GM23338 (cell line): Measurements from ENCODE around the gene WASF2. TPM values are rescaled to one million over a fixed set of nuclear protein-coding genes. Genes with fewer than 3 reads are reported as not detected.

Experiments
- ATAC-seq: fragments of 200-7000 bp; cut with Tn5 transposase; 3 replicates; pipeline ENCODE4 v1.9.1; 2020
- DNase-seq: peaks from one replicate; pipeline ENCODE4 v3.0.0-alpha.2; 2015; ENCODE audit warnings: low spot score
- H2AFZ ChIP-seq: fragments of 200-600 bp; sonication (generic); 2 replicates; pipeline ENCODE4 v1.8.0; 2016; ENCODE audit warnings: antibody characterized with exemption, mild to moderate bottlenecking, moderate library complexity
- H3F3A ChIP-seq: fragments of 200-600 bp; sonication (generic); replicated peaks from 2 replicates; pipeline ENCODE4 v1.8.0; 2017; ENCODE audit warnings: antibody characterized with exemption, mixed run types, low read depth
- H3K27ac ChIP-seq: fragments of 200-600 bp; sonication (generic); 2 replicates; pipeline ENCODE4 v1.6.1; 2016; ENCODE audit warnings: low read depth
- H3K27me3 ChIP-seq: fragments of 200-600 bp; sonication (generic); 2 replicates; pipeline ENCODE4 v1.8.0; 2016; ENCODE audit warnings: mild to moderate bottlenecking, mixed run types, moderate library complexity; ENCODE audit not compliant: insufficient read depth
- H3K36me3 ChIP-seq: fragments of 200-600 bp; sonication (generic); 2 replicates; pipeline ENCODE4 v1.8.0; 2016; ENCODE audit warnings: mild to moderate bottlenecking; ENCODE audit not compliant: insufficient read depth
- H3K4me1 ChIP-seq: fragments of 200-600 bp; sonication (generic); 2 replicates; pipeline ENCODE4 v1.8.0; 2016; ENCODE audit warnings: mild to moderate bottlenecking, moderate library complexity; ENCODE audit not compliant: insufficient read depth
- H3K4me2 ChIP-seq: fragments of 200-600 bp; sonication (generic); 2 replicates; pipeline ENCODE4 v1.7.1; 2017; ENCODE audit warnings: mixed run types
- H3K4me3 ChIP-seq: fragments of 200-600 bp; sonication (generic); 2 replicates; pipeline ENCODE4 v1.6.1; 2016; ENCODE audit warnings: mixed run types
- H3K79me2 ChIP-seq: fragments of 200-600 bp; sonication (generic); replicated peaks from 2 replicates; pipeline ENCODE4 v1.8.0; 2017; ENCODE audit warnings: mild to moderate bottlenecking; ENCODE audit not compliant: insufficient read depth
- H3K9me2 ChIP-seq: fragments of 200-600 bp; sonication (generic); 2 replicates; pipeline ENCODE4 v1.8.0; 2017; ENCODE audit not compliant: insufficient read depth
- H4K20me1 ChIP-seq: fragments of 200-600 bp; sonication (generic); replicated peaks from 2 replicates; pipeline ENCODE4 v1.8.0; 2017; ENCODE audit warnings: mild to moderate bottlenecking; ENCODE audit not compliant: insufficient read depth
- H3K27ac Mint-ChIP-seq: 2 replicates; pipeline ENCODE4 v1.8.0; 2020; ENCODE audit warnings: inconsistent platforms, mild to moderate bottlenecking, moderate library complexity, mixed read lengths
- H3K27me3 Mint-ChIP-seq: 3 replicates; pipeline ENCODE4 v1.8.0; 2022; ENCODE audit warnings: low read depth, mild to moderate bottlenecking, moderate library complexity, mixed read lengths, inconsistent platforms; ENCODE audit not compliant: insufficient read depth, poor library complexity
- H3K36me3 Mint-ChIP-seq: 3 replicates; pipeline ENCODE4 v1.8.0; 2021; ENCODE audit warnings: low read depth, mild to moderate bottlenecking, inconsistent platforms, moderate library complexity, mixed read lengths
- H3K4me1 Mint-ChIP-seq: 3 replicates; pipeline ENCODE4 v1.8.0; 2020; ENCODE audit warnings: mild to moderate bottlenecking, inconsistent platforms, mixed read lengths
- H3K4me3 Mint-ChIP-seq: 3 replicates; pipeline ENCODE4 v1.8.0; 2021; ENCODE audit warnings: moderate library complexity, mild to moderate bottlenecking, inconsistent platforms, mixed read lengths
- H3K9me3 Mint-ChIP-seq: 3 replicates; pipeline ENCODE4 v1.8.0; 2020; ENCODE audit warnings: moderate library complexity, mild to moderate bottlenecking, inconsistent platforms, mixed read lengths
- CREB1 ChIP-seq: fragments of 250-450 bp; sonication (Bioruptor Pico); IDR thresholded peaks from 2 replicates; pipeline ENCODE4 v1.5.0; 2020; ENCODE audit warnings: low read depth, mild to moderate bottlenecking, moderate library complexity
- CTCF ChIP-seq, 2 experiments: fragments of 200-600 bp in 1 of 2; sonication (generic) in 1 of 2; conservative IDR thresholded peaks; 2 replicates each; pipeline versions ENCODE4 v1.5.1 to v1.6.1; 2016 to 2017; ENCODE audit warnings: antibody characterized with exemption in 2 of 2, low read depth in 2 of 2, mild to moderate bottlenecking in 2 of 2, moderate library complexity in 1 of 2
- EZH2 ChIP-seq: fragments of 200-600 bp; sonication (generic); IDR thresholded peaks from one replicate; pipeline ENCODE4 v1.8.0; 2017; ENCODE audit warnings: antibody characterized with exemption, mild to moderate bottlenecking, low read depth; ENCODE audit not compliant: unreplicated experiment
- JUNB ChIP-seq: IDR thresholded peaks from one replicate; pipeline ENCODE4 v1.6.1; 2016; ENCODE audit warnings: antibody characterized with exemption; ENCODE audit not compliant: unreplicated experiment
- POLR2AphosphoS5 ChIP-seq: IDR thresholded peaks from 2 replicates; pipeline ENCODE4 v1.6.1; 2016; ENCODE audit warnings: antibody characterized with exemption, low read depth
- STAT1 ChIP-seq: IDR thresholded peaks from one replicate; pipeline ENCODE4 v1.6.1; 2016; ENCODE audit warnings: antibody characterized with exemption; ENCODE audit not compliant: unreplicated experiment
- ZNF114 ChIP-seq: fragments of 250-450 bp; sonication (Bioruptor Pico); IDR thresholded peaks from 2 replicates; pipeline ENCODE4 v1.5.0; 2020; ENCODE audit warnings: mild to moderate bottlenecking, moderate library complexity
- ZNF331 ChIP-seq: fragments of 250-450 bp; sonication (Bioruptor Pico); IDR thresholded peaks from 2 replicates; pipeline ENCODE4 v1.5.0; 2020; ENCODE audit warnings: low read depth, mild to moderate bottlenecking, moderate library complexity
- polyA plus RNA-seq: library from polyadenylated mRNA; unstranded; fragments of >200 nt; fragmentation: Nextera tagmentation; extraction: Ambion mirVana; gene quantifications from 2 replicates; pipeline ENCODE4 v1.2.1, GENCODE V29; 2016
- total RNA-seq: library from RNA; depleted of rRNA; stranded (reverse); fragments of >200 nt; shearing (Covaris generic); gene quantifications from 2 replicates; pipeline ENCODE4 v1.2.3, GENCODE V29; 2014
- TF ChIP-seq, protein P1 (sequence below): IDR thresholded peaks from one replicate; pipeline ENCODE4 v1.6.1; 2018; ENCODE audit warnings: antibody characterized with exemption; ENCODE audit not compliant: unreplicated experiment
- TF ChIP-seq, protein P2 (sequence below): IDR thresholded peaks from 2 replicates; pipeline ENCODE4 v1.6.1; 2016; ENCODE audit warnings: antibody characterized with exemption
- TF ChIP-seq, protein P3 (sequence below): fragments of 250-450 bp; sonication (Bioruptor Pico); IDR thresholded peaks from 2 replicates; pipeline ENCODE4 v1.5.0; 2020; ENCODE audit warnings: mild to moderate bottlenecking, moderate library complexity

WASF2 gene
- total and polyA plus RNA-seq, 2 experiments from 2014 or later, result 40.9 to 95.6 TPM

GRCh38 chr1:27402349-27402754 is 87.6 kb downstream of the WASF2 start (continued):
- no peak for TF ChIP-seq ZNF331 (CRISPR knock-in tag)
- TF ChIP-seq CREB1, result no peak
- TF ChIP-seq, protein P1, sequence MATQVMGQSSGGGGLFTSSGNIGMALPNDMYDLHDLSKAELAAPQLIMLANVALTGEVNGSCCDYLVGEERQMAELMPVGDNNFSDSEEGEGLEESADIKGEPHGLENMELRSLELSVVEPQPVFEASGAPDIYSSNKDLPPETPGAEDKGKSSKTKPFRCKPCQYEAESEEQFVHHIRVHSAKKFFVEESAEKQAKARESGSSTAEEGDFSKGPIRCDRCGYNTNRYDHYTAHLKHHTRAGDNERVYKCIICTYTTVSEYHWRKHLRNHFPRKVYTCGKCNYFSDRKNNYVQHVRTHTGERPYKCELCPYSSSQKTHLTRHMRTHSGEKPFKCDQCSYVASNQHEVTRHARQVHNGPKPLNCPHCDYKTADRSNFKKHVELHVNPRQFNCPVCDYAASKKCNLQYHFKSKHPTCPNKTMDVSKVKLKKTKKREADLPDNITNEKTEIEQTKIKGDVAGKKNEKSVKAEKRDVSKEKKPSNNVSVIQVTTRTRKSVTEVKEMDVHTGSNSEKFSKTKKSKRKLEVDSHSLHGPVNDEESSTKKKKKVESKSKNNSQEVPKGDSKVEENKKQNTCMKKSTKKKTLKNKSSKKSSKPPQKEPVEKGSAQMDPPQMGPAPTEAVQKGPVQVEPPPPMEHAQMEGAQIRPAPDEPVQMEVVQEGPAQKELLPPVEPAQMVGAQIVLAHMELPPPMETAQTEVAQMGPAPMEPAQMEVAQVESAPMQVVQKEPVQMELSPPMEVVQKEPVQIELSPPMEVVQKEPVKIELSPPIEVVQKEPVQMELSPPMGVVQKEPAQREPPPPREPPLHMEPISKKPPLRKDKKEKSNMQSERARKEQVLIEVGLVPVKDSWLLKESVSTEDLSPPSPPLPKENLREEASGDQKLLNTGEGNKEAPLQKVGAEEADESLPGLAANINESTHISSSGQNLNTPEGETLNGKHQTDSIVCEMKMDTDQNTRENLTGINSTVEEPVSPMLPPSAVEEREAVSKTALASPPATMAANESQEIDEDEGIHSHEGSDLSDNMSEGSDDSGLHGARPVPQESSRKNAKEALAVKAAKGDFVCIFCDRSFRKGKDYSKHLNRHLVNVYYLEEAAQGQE, result no peak
- TF ChIP-seq POLR2AphosphoS5, result peak; percentile 53; the same call in 1 of the 2 replicates
- TF ChIP-seq JUNB, result no peak
- TF ChIP-seq CTCF (conservative IDR thresholded peaks at IDR 0.05; ENCODE audit: low read depth in 2 of 2), result peak; percentile 67 to 83
- no peak for TF ChIP-seq EZH2
- no peak for TF ChIP-seq STAT1
- no peak for TF ChIP-seq ZNF114 (CRISPR knock-in tag)
- TF ChIP-seq, protein P2, sequence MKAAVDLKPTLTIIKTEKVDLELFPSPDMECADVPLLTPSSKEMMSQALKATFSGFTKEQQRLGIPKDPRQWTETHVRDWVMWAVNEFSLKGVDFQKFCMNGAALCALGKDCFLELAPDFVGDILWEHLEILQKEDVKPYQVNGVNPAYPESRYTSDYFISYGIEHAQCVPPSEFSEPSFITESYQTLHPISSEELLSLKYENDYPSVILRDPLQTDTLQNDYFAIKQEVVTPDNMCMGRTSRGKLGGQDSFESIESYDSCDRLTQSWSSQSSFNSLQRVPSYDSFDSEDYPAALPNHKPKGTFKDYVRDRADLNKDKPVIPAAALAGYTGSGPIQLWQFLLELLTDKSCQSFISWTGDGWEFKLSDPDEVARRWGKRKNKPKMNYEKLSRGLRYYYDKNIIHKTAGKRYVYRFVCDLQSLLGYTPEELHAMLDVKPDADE, result no peak

DNA sequence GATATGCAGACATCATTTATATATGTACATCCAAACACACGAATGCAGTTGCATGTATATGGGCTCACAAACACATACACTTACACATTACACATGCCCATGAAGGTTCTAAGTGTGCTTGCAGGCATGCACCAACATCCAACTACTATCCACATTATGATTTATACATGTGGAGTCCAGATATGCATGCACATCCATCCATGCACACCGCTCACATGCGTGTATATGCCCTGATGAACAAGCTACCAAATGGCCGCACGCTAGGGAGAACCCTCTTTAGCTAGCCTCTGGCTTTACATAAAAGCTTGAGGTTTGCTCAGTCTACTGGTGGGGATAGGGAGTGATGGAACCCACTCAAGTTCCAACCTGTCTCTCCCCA is 89.0 kb downstream of the WASF2 start:
- Histone ChIP-seq H4K20me1 (no peaks in the 10 kb centered on the region), H3K27me3 (no peaks in the 10 kb centered on the region), H3K4me2 (no peak overlapping the region), H3F3A (peaks cover 22% of the 10 kb centered on the region), H3K79me2 (no peaks in the 10 kb centered on the region), H3K9me2 (no peaks in the 10 kb centered on the region), H3K27ac (no peak overlapping the region), H3K4me1 (peaks cover 46% of the 10 kb centered on the region), H3K36me3 (no peaks in the 10 kb centered on the region), H3K4me3 (no peak overlapping the region), H2AFZ (no peak overlapping the region)
- no peak overlapping the region for H3K4me3 Mint-ChIP-seq
- no peak overlapping the region for H3K27ac Mint-ChIP-seq
- peaks cover 69% of the 10 kb centered on the region for H3K4me1 Mint-ChIP-seq
- no peaks in the 10 kb centered on the region for H3K9me3 Mint-ChIP-seq
- H3K27me3 Mint-ChIP-seq, result peaks cover 20% of the 10 kb centered on the region
- ATAC-seq, result no peak
- peaks cover 4% of the 10 kb centered on the region; the same call in 1 of the 3 replicates for H3K36me3 Mint-ChIP-seq
- DNase-seq, result no peak
- TF ChIP-seq, protein P2, result no peak
- no peak for TF ChIP-seq POLR2AphosphoS5
- TF ChIP-seq, protein P3, sequence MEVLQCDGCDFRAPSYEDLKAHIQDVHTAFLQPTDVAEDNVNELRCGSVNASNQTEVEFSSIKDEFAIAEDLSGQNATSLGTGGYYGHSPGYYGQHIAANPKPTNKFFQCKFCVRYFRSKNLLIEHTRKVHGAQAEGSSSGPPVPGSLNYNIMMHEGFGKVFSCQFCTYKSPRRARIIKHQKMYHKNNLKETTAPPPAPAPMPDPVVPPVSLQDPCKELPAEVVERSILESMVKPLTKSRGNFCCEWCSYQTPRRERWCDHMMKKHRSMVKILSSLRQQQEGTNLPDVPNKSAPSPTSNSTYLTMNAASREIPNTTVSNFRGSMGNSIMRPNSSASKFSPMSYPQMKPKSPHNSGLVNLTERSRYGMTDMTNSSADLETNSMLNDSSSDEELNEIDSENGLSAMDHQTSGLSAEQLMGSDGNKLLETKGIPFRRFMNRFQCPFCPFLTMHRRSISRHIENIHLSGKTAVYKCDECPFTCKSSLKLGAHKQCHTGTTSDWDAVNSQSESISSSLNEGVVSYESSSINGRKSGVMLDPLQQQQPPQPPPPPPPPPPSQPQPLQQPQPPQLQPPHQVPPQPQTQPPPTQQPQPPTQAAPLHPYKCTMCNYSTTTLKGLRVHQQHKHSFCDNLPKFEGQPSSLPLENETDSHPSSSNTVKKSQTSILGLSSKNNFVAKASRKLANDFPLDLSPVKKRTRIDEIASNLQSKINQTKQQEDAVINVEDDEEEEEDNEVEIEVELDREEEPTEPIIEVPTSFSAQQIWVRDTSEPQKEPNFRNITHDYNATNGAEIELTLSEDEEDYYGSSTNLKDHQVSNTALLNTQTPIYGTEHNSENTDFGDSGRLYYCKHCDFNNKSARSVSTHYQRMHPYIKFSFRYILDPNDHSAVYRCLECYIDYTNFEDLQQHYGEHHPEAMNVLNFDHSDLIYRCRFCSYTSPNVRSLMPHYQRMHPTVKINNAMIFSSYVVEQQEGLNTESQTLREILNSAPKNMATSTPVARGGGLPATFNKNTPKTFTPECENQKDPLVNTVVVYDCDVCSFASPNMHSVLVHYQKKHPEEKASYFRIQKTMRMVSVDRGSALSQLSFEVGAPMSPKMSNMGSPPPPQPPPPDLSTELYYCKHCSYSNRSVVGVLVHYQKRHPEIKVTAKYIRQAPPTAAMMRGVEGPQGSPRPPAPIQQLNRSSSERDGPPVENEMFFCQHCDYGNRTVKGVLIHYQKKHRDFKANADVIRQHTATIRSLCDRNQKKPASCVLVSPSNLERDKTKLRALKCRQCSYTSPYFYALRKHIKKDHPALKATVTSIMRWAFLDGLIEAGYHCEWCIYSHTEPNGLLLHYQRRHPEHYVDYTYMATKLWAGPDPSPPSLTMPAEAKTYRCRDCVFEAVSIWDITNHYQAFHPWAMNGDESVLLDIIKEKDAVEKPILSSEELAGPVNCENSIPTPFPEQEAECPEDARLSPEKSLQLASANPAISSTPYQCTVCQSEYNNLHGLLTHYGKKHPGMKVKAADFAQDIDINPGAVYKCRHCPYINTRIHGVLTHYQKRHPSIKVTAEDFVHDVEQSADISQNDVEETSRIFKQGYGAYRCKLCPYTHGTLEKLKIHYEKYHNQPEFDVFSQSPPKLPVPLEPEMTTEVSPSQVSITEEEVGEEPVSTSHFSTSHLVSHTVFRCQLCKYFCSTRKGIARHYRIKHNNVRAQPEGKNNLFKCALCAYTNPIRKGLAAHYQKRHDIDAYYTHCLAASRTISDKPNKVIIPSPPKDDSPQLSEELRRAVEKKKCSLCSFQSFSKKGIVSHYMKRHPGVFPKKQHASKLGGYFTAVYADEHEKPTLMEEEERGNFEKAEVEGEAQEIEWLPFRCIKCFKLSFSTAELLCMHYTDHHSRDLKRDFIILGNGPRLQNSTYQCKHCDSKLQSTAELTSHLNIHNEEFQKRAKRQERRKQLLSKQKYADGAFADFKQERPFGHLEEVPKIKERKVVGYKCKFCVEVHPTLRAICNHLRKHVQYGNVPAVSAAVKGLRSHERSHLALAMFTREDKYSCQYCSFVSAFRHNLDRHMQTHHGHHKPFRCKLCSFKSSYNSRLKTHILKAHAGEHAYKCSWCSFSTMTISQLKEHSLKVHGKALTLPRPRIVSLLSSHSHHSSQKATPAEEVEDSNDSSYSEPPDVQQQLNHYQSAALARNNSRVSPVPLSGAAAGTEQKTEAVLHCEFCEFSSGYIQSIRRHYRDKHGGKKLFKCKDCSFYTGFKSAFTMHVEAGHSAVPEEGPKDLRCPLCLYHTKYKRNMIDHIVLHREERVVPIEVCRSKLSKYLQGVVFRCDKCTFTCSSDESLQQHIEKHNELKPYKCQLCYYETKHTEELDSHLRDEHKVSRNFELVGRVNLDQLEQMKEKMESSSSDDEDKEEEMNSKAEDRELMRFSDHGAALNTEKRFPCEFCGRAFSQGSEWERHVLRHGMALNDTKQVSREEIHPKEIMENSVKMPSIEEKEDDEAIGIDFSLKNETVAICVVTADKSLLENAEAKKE (CRISPR knock-in tag), result no peak
- no peak for TF ChIP-seq JUNB
